Measurements from ENCODE around the gene ATP23. TPM values are rescaled to one million over a fixed set of nuclear protein-coding genes. Genes with fewer than 3 reads are reported as not detected.

Gene ATP23
- total RNA-seq, 1 experiment from 2014 or later: 4.7 TPM

DNA sequence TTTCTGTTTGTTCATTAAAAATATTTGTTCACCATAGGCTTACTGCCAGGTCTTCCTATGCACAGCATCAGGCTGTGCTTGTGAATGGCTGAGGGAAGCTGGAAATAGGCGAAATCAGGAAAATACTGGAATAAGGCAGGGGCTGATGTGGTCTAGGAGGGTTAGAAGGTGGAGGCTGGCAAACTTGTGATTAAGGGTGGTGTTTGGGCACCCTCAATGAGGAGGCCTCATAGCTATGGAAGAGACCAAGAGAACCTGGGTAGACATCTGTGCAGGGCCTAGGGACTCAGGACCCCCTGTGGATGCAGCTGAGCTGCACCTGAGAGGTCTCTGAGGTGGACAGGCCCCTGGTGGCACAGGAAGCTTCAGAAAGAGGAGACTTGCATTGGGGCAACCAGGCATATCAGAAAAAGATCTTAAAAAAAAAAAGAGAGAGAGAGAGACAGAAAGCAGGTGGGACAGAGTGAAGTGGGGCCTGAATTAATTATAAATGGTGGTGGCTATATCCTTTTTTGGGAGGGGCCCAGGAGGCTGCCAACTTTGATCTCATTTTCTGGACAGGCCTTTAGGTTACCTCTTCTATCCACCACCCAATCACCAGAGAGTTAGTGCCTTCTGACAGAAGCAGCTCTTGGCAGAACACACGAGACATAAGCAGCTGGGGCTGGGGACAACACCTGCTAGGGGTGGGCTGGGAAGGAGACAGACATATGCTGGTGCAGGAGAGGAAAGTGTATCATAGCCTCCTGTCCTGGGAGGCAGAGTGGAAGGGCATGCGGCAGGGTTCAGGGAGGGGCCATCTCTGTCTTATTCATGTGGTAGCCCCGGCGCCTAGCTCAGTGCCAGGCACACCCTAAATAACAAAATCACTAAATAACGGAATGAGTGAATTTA, 46.7 kb upstream of the ATP23 start:
- Histone ChIP-seq H2BK15ac (ENCODE audit: low read depth, low read length) (no peak overlapping the region), H2AFZ (ENCODE audit: low read length) (no peak overlapping the region), H3K4me2 (ENCODE audit: insufficient read depth, insufficient read length, low read length) (no peak overlapping the region), H3K23ac (ENCODE audit: insufficient read length, low read depth, low read length) (no peak overlapping the region), H2BK20ac (ENCODE audit: low read depth, low read length, poor library complexity, severe bottlenecking) (no peak overlapping the region), H2BK5ac (ENCODE audit: insufficient read length, low read length) (no peak overlapping the region), H3K79me1 (ENCODE audit: insufficient read depth, low read depth, low read length, poor library complexity, severe bottlenecking) (no peaks in the 10 kb centered on the region), H4K91ac (ENCODE audit: insufficient read length, low read depth, low read length) (no peak overlapping the region), H3T11ph (ENCODE audit: low read length) (no peak overlapping the region), H2AK5ac (ENCODE audit: insufficient read length, low read length) (no peak overlapping the region), H3K79me2 (ENCODE audit: insufficient read depth, low read length) (no peaks in the 10 kb centered on the region), H3K27ac (ENCODE audit: insufficient read length, low read depth, low read length) (no peak overlapping the region), H3K27me3 (ENCODE audit: insufficient read depth, low read length) (peaks cover 4% of the 10 kb centered on the region; the same call in 1 of the 2 replicates), H3K23me2 (ENCODE audit: insufficient read length, low read depth, low read length, poor library complexity, severe bottlenecking) (peaks cover 12% of the 10 kb centered on the region), H3K9me3 (ENCODE audit: control insufficient read depth, low read depth, low read length) (no peaks in the 10 kb centered on the region), H4K20me1 (ENCODE audit: control insufficient read depth, insufficient read depth, insufficient read length) (no peaks in the 10 kb centered on the region), H3K14ac (ENCODE audit: insufficient read depth, low read length) (no peak overlapping the region), H3K18ac (ENCODE audit: insufficient read length, low read depth, low read length) (no peak overlapping the region), H3K9ac (ENCODE audit: extremely low read depth, insufficient read length, low read length) (no peak overlapping the region), H3K4me1 (ENCODE audit: insufficient read depth, low read length) (peaks cover 15% of the 10 kb centered on the region; the same call in 1 of the 2 replicates), H3K56ac (ENCODE audit: insufficient read length, low read depth, low read length) (no peak overlapping the region), H2BK12ac (ENCODE audit: insufficient read length, low read depth, low read length) (no peak overlapping the region), H4K5ac (ENCODE audit: insufficient read length, low read depth, low read length) (no peak overlapping the region), H3K4ac (ENCODE audit: low read depth, low read length) (no peak overlapping the region), H4K8ac (replicated peaks; ENCODE audit: insufficient read length, low read depth, low read length) (no peak overlapping the region), H2BK120ac (ENCODE audit: low read depth, low read length, poor library complexity, severe bottlenecking) (no peak overlapping the region)
- no peak for DNase-seq
- Mint-ChIP-seq H3K4me1 (peaks cover 41 to 58% of the 10 kb centered on the region in 2 experiments), H3K36me3 (ENCODE audit: insufficient read depth in 1 of 3, low read depth in 3 of 3) (no peaks in the 10 kb centered on the region; a peak in 1 of 7 replicates), H3K4me3 (no peak overlapping the region), H3K27me3 (ENCODE audit: low read depth) (peaks cover 32% of the 10 kb centered on the region), H3K9me3 (no peaks in the 10 kb centered on the region), H3K27ac (no peak overlapping the region; a peak in 1 of 7 replicates)
- TF ChIP-seq CTCF (conservative IDR thresholded peaks at IDR 0.05): no peak
- WGBS (ENCODE audit: extremely low coverage, insufficient read length, low lambda C conversion rate): no CpG with 5 or more reads among the region's 6 CpGs
